Measurements from ENCODE around the gene GPR146.

- TF ChIP-seq CTCF (IDR thresholded peaks at IDR 0.05) (no peak), POLR2A (IDR thresholded peaks at IDR 0.05) (peak in 1 of 2 donors; percentile 43), EP300 (IDR thresholded peaks at IDR 0.05) (no peak)
Observed at GRCh38 chr7:1087952-1088920, 43.9 kb downstream of the GPR146 start, which contains the start of gene GPER1.
